ENCODE data around the gene RRAS. TPM values are rescaled to one million over a fixed set of nuclear protein-coding genes. Genes with fewer than 3 reads are reported as not detected.
"Not testable (repeated sequence)": the region's sequence is repeated elsewhere in the genome, so short reads cannot be mapped to it uniquely, and the experiment has no call there.

Gene RRAS
- total RNA-seq, 3 donors from 2014 or later, result 43.9 to 89.8 (median 48.6) TPM

- ATAC-seq (no peak), DNase-seq (no peak)
- Histone ChIP-seq H3K9me3 (no peaks in the 10 kb centered on the region), H3K36me3 (ENCODE audit: low read depth) (no peaks in the 10 kb centered on the region), H3K4me1 (ENCODE audit: low read depth) (peaks cover 19% of the 10 kb centered on the region), H3K4me3 (no peak overlapping the region)
- intact Hi-C loops (cut with DNase I, micrococcal nuclease), result no loop called here
- TF ChIP-seq, protein P1, sequence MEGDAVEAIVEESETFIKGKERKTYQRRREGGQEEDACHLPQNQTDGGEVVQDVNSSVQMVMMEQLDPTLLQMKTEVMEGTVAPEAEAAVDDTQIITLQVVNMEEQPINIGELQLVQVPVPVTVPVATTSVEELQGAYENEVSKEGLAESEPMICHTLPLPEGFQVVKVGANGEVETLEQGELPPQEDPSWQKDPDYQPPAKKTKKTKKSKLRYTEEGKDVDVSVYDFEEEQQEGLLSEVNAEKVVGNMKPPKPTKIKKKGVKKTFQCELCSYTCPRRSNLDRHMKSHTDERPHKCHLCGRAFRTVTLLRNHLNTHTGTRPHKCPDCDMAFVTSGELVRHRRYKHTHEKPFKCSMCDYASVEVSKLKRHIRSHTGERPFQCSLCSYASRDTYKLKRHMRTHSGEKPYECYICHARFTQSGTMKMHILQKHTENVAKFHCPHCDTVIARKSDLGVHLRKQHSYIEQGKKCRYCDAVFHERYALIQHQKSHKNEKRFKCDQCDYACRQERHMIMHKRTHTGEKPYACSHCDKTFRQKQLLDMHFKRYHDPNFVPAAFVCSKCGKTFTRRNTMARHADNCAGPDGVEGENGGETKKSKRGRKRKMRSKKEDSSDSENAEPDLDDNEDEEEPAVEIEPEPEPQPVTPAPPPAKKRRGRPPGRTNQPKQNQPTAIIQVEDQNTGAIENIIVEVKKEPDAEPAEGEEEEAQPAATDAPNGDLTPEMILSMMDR (IDR thresholded peaks at IDR 0.05), result no peak
Observed at GRCh38 chr19:49635530-49636232, 4.3 kb downstream of the RRAS start.

- H3K4me1 ChIP-seq (ENCODE audit: low read depth); ATAC-seq; H3K9me3 ChIP-seq; H3K4me3 ChIP-seq; H3K36me3 ChIP-seq (ENCODE audit: low read depth); DNase-seq; intact Hi-C loops (cut with DNase I, micrococcal nuclease): not testable (repeated sequence)
Observed at GRCh38 chr19:49633273-49633672, 6.7 kb downstream of the RRAS start.

- intact Hi-C loops (cut with DNase I, micrococcal nuclease), result no loop called here
- TF ChIP-seq, protein P1 (IDR thresholded peaks at IDR 0.05), result no peak
- Histone ChIP-seq H3K4me3 (no peak overlapping the region), H3K36me3 (ENCODE audit: low read depth) (no peaks in the 10 kb centered on the region), H3K4me1 (ENCODE audit: low read depth) (no peaks in the 10 kb centered on the region), H3K9me3 (no peaks in the 10 kb centered on the region)
- DNase-seq (no peak), ATAC-seq (no peak)
Observed at GRCh38 chr19:49632576-49632975, 7.4 kb downstream of the RRAS start.

- H3K9me3 ChIP-seq, result no peaks in the 10 kb centered on the region
- H3K4me1 ChIP-seq (ENCODE audit: low read depth), result no peaks in the 10 kb centered on the region
- no peak for DNase-seq
- intact Hi-C loops (cut with DNase I, micrococcal nuclease), result no loop called here
- no peak for ATAC-seq
- no peak overlapping the region for H3K4me3 ChIP-seq
- TF ChIP-seq, protein P1 (IDR thresholded peaks at IDR 0.05), result no peak
- no peaks in the 10 kb centered on the region for H3K36me3 ChIP-seq (ENCODE audit: low read depth)
Observed at GRCh38 chr19:49631610-49632192, 8.2 kb downstream of the RRAS start.

DNA sequence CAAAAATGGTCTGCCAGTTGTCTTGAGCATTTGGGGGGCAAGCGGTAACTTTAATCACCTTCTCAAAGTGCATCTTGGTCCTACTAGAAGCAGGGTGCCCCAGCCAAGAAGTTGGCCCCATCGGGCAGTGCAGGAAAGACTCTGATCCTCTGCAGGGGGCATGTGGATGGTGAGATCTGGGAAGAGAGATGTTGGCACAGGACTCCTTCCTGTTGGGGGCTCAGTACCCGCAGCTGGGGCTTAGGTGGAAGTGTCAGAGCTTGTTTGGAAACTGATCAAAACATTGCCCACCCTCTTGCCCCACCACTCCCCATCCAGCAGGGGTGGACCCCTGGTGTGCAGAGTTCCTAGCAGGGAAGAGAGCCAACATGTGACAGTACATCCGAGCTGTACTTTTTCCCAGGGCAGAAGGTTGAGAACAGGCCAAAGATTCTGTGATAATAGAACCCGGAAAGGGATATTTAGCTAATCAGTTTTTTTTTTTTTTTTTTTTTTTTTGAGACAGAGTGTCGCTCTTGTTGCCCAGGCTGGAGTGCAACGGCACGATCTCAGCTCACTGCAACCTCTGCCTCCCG, 8.8 kb downstream of the RRAS start:
- no peaks in the 10 kb centered on the region for H3K9me3 ChIP-seq
- ATAC-seq (no peak), DNase-seq (no peak)
- H3K4me1 ChIP-seq (ENCODE audit: low read depth), result no peaks in the 10 kb centered on the region
- no peak overlapping the region for H3K4me3 ChIP-seq
- intact Hi-C loops (cut with DNase I, micrococcal nuclease), result no loop called here
- TF ChIP-seq, protein P1 (IDR thresholded peaks at IDR 0.05), result no peak
- no peaks in the 10 kb centered on the region for H3K36me3 ChIP-seq (ENCODE audit: low read depth)

GRCh38 chr19:49629659-49630058, 10.3 kb downstream of the RRAS start:
- TF ChIP-seq, protein P1 (IDR thresholded peaks at IDR 0.05), result no peak
- Histone ChIP-seq H3K9me3 (no peaks in the 10 kb centered on the region), H3K4me3 (no peak overlapping the region), H3K36me3 (ENCODE audit: low read depth) (no peaks in the 10 kb centered on the region), H3K4me1 (ENCODE audit: low read depth) (no peaks in the 10 kb centered on the region)
- intact Hi-C loops (cut with DNase I, micrococcal nuclease), result no loop called here
- ATAC-seq (no peak), DNase-seq (no peak)

Measured in mucosa of descending colon (tissue), 3 donors.